ENCODE data around the gene ZDHHC3.

Gene ZDHHC3

DNA sequence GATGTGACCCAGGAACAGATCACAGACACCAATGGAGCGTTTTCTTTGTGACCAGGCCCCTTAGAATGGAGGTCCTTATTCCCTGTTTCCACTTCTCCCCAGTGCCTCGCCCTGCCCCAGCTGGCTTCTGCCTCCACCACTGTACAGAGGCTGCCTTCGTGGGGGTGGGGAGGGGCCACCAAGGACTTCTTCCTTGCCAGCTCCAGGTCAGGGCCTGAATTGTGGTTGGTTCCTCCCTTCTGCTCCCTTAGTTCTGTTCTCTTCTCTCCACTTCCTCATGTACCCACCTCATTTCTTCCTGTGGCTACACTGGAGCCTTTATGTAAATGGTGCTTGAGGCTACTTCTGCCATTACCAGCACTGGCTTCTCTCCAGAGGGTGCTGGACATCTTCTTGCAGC lies 85.1 kb downstream of the ZDHHC3 start:
- DNase-seq = no peak

DNA sequence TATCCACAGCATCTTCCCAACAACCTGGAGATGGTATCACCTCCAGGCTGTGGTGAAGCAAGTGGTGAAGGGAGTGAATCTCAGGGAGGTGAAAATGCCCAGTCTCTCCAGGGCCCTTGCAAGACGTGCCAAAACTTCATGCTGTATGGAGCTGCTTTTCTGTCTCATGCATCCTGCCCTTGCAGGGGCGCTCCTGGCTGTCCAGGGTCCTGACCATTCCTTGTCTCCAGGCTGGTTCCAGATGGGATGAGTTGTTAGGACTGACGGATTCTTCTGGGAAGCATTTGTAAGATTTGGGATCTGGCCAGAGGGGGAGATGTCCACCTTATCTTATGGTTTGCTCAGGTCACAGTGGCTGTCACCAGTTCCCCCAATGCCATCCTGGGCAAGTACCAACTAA lies 85.7 kb downstream of the ZDHHC3 start:
- no peak for DNase-seq

DNA sequence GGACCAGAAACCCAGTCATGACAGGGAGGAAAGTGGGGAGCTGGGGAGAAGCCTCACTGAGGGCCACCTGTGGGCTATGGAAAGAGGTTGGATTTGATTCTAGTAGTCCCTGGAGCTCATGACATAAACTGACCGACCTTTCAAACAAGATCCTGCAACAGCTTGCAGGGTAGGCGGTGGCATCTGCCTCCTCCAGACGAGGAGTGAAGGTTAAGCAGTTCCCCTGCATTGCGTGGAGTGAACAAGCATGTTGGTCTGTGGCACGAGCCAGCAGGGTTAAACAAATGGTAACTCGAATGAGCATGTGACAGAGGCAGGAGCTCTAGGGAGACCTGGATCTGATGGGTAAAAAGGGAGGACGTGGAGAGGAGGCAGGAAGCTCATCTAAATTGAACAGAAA lies 88.9 kb downstream of the ZDHHC3 start:
- no peak for DNase-seq

DNA sequence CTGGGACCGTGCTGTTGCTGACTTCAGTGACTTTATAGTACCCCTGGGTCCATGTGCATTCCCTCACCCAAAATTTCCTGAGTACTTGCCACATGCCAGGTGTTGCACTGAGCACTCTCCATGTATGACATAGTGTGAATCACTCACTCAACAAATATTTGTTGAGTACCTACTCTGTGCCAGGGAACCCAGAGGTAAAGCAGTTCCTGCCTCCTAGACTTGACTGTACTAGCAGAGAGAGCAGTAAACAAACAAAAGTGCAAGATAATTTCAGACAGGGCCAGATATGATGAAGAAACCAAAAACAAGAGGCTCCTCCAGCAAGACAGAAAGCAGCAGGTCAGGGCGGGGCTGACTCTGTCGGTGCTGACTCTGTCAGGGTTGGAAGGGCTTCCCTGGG lies 89.4 kb downstream of the ZDHHC3 start:
- no peak for DNase-seq

DNA sequence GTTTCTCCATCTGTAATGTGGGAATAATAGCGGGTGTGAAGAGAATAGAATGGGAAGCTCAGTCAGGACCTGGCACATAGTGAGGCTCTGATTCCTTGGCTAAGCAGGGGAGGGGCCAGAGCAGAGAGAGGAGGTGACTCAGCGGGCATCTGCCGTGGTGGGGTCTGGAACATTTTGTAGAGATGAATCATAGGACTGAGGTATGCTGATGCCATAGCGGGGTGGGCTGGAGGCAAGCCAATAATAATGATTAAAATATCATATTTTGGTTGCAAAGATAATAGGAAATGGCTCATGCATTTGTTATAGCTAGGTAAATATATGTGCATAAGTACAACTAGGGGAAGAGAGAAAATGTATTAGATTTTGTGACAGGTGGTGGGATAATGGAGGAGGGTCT lies 90.4 kb downstream of the ZDHHC3 start:
- no peak for DNase-seq

DNA sequence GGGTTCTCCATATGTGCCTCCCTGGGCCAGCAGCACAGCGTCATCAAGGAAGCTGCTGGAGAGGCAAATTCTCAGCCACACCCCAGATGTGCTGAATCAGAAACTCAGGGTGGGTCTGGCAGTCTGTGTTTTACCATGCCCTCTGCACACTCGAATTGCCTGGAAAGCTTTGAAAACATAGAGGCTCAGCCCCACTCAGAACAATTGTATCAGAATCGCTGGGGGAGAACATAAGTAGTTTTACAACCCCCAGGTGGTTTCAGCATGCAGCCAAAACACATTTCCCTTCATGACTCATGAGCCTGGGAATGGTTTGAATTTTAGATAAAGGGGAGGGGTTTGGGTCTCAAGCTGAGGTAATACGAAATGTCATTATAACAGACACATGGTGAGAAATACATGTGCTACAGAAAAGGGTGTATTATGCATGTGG lies 92.0 kb downstream of the ZDHHC3 start:
- DNase-seq = no peak

DNA sequence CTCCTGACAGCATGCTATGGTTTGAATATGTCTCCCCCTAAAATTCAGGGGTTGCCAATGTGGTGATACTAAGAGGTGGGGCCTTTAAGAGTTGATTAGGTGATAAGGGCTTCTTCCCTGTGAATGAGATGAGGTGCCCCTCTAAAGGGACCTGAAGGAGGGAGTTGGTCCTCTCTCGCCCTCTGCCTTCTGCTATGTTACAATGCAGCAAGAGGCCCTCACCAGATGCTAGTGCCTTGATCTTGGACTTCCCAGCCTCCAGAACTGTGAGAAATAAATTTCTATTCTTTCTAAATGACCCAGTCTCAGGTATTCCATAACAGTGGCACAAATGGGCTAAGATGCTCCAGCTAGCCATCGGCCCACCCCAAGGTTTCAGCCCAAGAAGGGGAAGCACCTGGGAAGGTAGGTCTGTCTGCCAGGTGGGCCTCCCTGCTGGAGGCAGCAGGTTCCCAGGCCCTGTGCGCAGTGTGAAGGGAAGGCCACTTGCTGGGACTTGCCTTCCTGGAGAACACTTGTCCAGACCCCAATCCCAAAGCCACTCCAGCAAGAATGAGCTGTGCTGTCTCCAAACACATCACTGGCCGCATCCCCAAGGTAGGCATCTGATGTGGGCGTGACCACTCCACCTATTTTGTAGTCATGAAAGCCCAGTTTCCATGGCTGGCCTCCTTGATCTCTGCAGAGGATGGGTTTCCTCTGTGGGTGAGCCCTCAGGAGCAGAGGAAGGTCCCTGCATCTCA lies 92.6 kb downstream of the ZDHHC3 start:
- no peak for DNase-seq

DNA sequence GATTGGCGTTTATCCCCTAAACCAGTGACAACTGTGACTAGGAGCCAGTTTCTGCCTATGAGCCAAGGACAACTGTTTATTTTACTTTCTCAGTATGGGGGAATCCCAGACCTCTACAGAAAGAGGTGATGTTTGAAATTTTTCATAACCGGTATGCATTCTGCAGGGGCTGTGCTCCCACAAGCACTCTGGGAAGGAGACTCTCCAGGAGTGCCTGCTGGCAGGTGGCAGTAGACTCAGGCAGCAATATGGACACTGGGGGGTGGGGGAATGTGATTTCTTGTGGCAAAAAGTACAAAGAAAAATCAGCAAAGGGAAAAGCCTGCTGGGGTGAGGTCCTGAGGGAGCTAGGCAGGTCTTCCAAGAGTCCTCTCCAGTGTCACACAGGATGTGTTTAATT lies 95.7 kb downstream of the ZDHHC3 start:
- no peak for DNase-seq

DNA sequence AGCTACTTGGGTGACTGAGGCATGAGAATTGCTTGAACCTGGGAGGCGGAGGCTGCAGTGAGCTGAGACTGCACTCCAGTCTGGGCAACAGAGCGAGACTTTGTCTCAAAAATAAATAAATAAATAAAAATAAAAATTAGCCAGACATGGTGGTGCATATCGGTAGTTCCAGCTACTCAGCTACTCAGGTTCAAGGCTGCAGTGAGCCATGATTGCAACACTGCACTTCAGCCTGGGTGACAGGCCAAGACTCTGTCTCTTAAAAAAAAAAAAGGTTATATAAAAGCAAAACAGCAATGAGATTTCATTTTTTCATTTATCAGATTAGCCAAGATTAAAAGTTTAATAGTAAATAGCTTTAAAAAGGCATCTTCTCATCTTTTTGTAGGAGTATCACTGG lies 98.6 kb downstream of the ZDHHC3 start:
- DNase-seq = no peak

DNA sequence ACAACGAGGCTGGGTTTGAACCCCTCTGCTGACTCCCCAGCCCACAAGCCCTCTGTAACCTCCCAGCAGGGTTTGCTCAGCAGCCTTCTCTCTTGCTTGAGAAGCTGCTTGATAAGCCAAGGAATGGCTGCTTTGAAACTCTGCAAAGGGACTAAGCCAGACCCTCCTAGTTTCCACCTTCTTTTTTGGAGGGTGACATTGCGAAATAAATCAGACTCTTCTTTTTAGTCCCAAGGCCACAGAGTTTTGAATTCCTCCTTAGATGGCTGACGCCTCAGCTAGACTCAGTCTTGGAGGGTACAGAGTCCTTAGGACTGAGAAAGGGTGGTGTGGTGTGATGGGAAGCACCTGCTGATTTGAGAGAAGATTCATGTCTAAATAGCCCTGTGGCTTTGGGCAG lies 100.4 kb downstream of the ZDHHC3 start:
- no peak for DNase-seq

All from stimulated activated CD4-positive, alpha-beta T cell treated with anti-CD3 and anti-CD28 coated beads, Interleukin-4, amount 100 ng/mL, for 4 hours (primary cell).